Measurements from ENCODE around the gene CIITA.

CIITA gene

GRCh38 chr16:10834130-10834529 is 42.9 kb upstream of the CIITA start:
- H3K4me3 ChIP-seq (replicated peaks in 1 of 2; ENCODE audit: low read depth in 2 of 2, low read length in 2 of 2), result no peak overlapping the region
- DNase-seq (ENCODE audit: low read depth in 2 of 2), result no peak
- no peak for TF ChIP-seq CTCF (IDR thresholded peaks at IDR 0.05; ENCODE audit: low read depth, low read length)

GRCh38 chr16:10834766-10835165 is 42.2 kb upstream of the CIITA start:
- no peak overlapping the region for H3K4me3 ChIP-seq (replicated peaks in 1 of 2; ENCODE audit: low read depth in 2 of 2, low read length in 2 of 2)
- TF ChIP-seq CTCF (IDR thresholded peaks at IDR 0.05; ENCODE audit: low read depth, low read length), result no peak
- DNase-seq (ENCODE audit: low read depth in 2 of 2), result no peak

GRCh38 chr16:10835281-10835931 is 41.6 kb upstream of the CIITA start:
- TF ChIP-seq CTCF (IDR thresholded peaks at IDR 0.05; ENCODE audit: low read depth, low read length), result no peak
- H3K4me3 ChIP-seq (replicated peaks in 1 of 2; ENCODE audit: low read depth in 2 of 2, low read length in 2 of 2), result no peak overlapping the region
- no peak for DNase-seq (ENCODE audit: low read depth in 2 of 2)

- no peak for TF ChIP-seq CTCF (IDR thresholded peaks at IDR 0.05; ENCODE audit: low read depth, low read length)
- no peak overlapping the region for H3K4me3 ChIP-seq (replicated peaks in 1 of 2; ENCODE audit: low read depth in 2 of 2, low read length in 2 of 2)
- DNase-seq (ENCODE audit: low read depth in 2 of 2), result no peak
These were observed 40.7 kb upstream of the CIITA start for GRCh38 chr16:10836174-10836853.

GRCh38 chr16:10838621-10839278 is 38.3 kb upstream of the CIITA start:
- no peak for TF ChIP-seq CTCF (IDR thresholded peaks at IDR 0.05; ENCODE audit: low read depth, low read length)
- H3K4me3 ChIP-seq (replicated peaks in 1 of 2; ENCODE audit: low read depth in 2 of 2, low read length in 2 of 2), result no peak overlapping the region
- DNase-seq (ENCODE audit: low read depth in 2 of 2), result no peak

GRCh38 chr16:10839279-10839666 is 37.7 kb upstream of the CIITA start:
- no peak for DNase-seq (ENCODE audit: low read depth in 2 of 2)
- H3K4me3 ChIP-seq (replicated peaks in 1 of 2; ENCODE audit: low read depth in 2 of 2, low read length in 2 of 2), result no peak overlapping the region
- no peak for TF ChIP-seq CTCF (IDR thresholded peaks at IDR 0.05; ENCODE audit: low read depth, low read length)

Data from cardiac fibroblast (primary cell).